AG09309 (cell line): Measurements from ENCODE around the gene FN3K.

Source experiments
- DNase-seq: peaks from one replicate; pipeline ENCODE4 v3.0.0-alpha.2; 2010; ENCODE audit warnings: low read depth
- H3K4me3 ChIP-seq: 2 replicates; pipeline ENCODE4 v1.5.1; 2011; ENCODE audit warnings: mild to moderate bottlenecking, low read depth, low read length, moderate library complexity; ENCODE audit not compliant: control insufficient read depth
- CTCF ChIP-seq: IDR thresholded peaks from 2 replicates; pipeline ENCODE4 v1.5.1; 2011; ENCODE audit warnings: mild to moderate bottlenecking, low read depth, low read length, inconsistent platforms; ENCODE audit not compliant: insufficient read depth, control insufficient read depth; ENCODE audit errors: missing control alignments

FN3K gene

GRCh38 chr17:82726427-82726826 is 9.0 kb upstream of the FN3K start:
- no peak for DNase-seq
- no peak overlapping the region for H3K4me3 ChIP-seq
- TF ChIP-seq CTCF = no peak

GRCh38 chr17:82729479-82730260 is 5.7 kb upstream of the FN3K start:
- no peak for TF ChIP-seq CTCF
- no peak for DNase-seq
- H3K4me3 ChIP-seq = no peak overlapping the region

- no peak for DNase-seq
- no peak for TF ChIP-seq CTCF
- H3K4me3 ChIP-seq = no peak overlapping the region
These were observed 3.2 kb upstream of the FN3K start for GRCh38 chr17:82732118-82732743.

- no peak for DNase-seq
- TF ChIP-seq CTCF = no peak
- no peak overlapping the region for H3K4me3 ChIP-seq
These were observed 1.2 kb downstream of the FN3K start for GRCh38 chr17:82736511-82737185.

- no peak for DNase-seq
These were observed 2.8 kb downstream of the FN3K start for GRCh38 chr17:82737967-82738877.

More at GRCh38 chr17:82737967-82738877, 2.8 kb downstream of the FN3K start:
- TF ChIP-seq CTCF = no peak
- no peak overlapping the region for H3K4me3 ChIP-seq
